Stimulated activated CD8-positive, alpha-beta memory T cell treated with anti-CD3 and anti-CD28 coated beads, Interleukin-4, amount 100 ng/mL, for 1 hour (primary cell): ENCODE data around the gene AGPAT2.

ENCODE experiments used
- DNase-seq, 2 donors: peaks; one replicate each; pipeline ENCODE4 v3.0.0-alpha.2; 2020; ENCODE audit warnings: low read depth in 2 of 2, low spot score in 1 of 2

AGPAT2 gene

DNA sequence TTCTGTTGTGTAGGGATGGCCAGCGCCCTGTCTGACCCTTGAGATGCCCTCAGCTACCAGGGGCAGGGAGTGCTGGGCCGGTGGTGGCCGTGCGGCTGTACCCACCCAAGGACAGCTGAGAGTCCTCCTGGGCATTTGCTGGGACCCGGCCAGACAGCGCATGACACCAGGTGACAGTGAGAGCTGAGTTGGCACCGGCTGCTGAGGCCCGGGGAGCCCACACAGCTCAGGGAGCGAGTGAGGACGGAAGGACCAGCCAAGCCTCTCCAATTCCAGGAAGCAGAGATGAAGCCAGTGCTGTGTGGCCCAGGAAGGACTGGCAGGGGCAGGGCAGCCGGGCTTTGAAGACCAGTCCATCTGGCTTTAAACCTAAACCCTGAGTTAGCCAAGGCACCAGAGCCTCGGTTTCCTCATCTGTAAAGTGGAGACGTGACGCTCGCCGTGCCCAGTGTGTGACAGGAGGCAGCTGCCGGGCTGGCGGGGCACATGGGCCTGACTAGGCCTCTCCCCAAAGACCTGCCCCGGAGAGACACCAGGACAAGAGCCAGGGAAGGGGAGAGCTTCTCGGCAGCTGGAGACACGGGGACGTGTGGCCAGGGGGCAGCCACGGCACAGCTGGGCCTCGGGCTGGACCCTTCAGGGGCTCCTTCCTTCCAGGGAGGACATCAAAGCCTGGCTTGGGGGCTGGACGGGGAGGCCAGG lies 3.0 kb upstream of the AGPAT2 start:
- no peak for DNase-seq

DNA sequence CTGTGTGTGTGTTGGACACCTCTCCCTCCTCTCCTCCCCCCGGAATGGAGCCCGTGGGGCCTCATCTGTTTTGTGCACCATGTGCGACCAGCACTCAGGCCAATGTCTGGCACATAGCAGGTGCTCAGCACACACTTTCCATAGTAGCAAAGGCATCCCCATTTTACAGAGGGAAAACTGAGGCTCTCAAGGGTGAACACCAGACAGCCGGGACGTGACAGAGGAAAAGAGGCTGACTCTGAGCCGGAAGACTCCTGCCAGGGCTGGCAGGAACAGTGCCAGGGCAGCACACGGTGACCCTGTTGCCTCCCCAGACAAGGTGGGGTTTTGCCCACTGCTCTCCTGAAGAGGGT lies 1.8 kb upstream of the AGPAT2 start:
- DNase-seq = no peak

DNA sequence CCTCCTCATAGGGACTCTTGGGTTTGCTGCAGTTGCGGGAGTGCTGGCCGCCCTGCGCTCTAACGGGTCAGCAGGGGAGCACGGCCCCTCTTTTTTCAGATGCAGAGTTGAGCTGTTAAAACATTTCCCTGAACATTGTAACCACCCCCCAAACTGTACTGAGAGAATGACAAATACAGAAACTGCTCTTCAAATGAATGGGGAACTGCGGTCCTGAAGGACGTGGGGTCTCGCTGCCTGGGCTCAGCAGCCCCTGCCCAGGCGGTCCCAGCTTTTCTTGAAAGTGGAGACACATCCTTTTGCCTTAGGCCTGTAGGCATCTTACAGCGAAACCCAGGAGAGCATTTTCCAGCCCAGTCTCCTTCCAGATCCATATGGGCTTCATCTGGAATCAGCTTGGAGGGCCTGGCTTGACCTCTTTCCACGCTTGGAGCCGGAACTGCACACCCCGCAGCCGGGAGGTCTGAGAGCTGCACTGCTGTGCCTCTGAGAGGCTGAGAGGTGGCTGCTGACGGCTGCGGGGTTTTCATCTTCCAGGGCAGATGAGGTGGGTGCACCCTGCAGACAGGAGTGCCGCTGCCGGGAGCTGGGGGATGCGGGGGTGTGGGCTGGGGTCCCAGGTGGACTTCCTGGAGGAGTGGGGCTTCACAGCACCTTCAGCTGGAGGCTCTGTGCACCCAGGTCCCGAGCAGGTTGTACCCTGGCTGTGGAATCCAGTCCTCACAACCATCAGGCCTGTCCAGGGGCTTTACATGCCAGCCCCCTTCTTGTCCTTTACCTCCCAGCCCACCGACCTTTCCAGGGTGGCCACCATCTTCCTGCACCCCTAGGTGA lies 1.2 kb upstream of the AGPAT2 start:
- no peak for DNase-seq

DNA sequence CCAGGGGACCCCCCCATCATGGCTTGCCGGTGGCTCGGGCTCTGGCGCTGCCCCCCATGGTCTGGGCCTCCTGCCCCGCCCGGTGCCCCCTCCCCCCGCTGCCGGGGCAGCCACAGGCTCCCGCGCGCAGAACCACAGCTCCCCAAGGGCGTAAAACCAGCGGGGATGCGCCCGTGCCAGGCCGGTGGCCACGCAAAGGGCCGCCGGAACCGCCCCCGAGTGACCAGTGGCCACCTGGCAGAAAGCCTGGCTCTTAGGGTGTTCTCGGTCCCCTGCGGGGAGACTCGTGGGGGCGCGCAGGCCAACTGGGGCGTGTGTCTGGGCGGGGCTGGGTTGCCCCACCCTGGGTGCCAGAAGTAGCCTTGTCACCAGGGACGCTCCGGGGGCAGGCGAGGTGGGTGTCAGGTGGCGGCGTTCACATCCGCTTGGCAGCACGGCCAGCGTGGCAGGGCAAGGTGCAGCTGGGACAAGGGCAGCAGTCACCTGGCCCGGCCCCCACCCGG lies 515 bp upstream of the AGPAT2 start:
- no peak for DNase-seq

DNA sequence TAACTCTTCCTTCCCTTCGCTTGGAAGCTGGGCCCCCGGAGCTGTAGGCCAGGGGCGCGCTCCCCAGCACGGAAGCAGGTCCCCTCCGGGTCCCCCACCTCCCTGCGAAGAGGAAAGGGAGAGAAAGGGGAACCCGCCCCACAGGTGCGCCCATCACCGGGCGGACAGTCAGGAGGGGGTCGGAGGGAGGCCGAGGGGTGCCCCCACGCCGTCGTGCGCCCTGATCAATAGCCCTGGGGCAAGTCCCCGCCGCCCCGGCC lies 793 bp downstream of the AGPAT2 start:
- DNase-seq = no peak

DNA sequence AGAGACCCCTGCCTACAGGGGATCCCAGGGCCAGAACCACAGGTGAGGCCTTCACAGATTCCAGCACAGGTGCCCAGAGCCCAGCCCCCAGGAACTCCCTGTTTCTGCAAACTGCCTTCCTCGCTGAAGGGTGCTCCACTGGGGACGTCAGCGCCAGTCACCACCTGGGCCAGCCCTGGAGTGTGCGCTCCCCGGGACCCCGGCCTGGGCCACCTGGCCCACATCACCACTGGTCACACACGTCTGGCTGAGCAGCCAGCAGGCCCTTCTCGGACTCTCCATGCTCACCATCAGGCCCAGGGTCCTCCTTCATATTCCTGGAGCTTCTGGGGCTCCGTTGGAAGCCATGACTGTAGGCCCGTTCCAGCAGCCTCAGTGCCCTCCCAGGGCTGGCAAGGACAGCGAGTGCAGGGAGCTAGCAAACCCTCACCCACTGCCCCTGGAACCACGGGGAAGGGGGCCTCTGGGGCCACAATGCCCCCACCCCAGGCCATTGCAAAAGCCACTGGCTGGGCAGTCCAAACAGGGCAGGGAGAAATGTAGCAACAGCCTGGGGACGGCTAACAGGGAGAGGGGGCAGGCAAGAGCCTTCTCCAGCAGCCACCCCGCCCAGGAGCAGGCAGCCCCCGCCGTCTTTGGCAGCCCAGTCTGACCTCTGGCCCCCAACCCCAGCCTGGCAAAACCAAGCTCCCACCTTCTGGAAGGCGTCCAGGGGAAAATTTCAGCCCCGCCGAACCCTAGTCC lies 1.3 kb downstream of the AGPAT2 start:
- DNase-seq = no peak

DNA sequence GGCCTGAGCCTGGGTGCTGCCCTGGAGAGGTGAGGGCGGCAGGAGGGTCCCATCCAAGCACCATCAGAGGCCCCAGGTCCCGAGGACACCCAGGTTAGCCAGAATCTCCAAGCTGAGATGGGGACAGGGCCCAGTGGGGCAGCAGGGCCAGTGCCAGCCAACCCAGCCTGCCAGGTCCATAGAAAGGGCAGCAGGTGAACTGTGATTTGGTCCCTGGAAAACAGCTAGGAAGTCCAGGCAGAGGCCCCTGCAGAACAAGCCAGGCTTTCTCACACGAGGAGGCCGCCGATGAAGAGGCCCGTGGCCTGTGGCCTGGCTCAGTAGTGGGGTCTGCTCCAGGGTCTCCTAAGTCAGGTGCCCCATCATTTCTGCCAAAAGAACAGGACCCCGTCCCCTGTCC lies 2.0 kb downstream of the AGPAT2 start:
- no peak for DNase-seq

DNA sequence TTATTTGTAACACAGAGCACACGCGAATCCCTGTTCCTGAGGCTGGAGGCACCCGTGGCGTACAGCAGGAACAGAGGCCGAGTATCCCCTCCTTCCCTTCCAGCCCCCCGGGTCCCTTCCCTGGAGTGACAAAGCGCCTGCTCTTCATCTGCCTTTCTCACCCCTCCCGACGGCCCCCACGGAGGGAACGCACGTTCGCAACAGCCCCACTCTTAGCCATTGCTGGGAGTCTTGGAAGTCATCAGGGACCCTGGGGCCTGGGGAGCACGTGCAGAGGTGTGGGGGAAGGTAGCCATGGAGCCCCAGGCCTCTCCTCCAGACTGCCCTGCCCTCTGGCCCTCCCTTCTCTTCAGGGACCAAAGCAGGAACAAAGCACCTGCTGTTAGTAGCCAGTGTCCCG lies 2.5 kb downstream of the AGPAT2 start:
- no peak for DNase-seq

DNA sequence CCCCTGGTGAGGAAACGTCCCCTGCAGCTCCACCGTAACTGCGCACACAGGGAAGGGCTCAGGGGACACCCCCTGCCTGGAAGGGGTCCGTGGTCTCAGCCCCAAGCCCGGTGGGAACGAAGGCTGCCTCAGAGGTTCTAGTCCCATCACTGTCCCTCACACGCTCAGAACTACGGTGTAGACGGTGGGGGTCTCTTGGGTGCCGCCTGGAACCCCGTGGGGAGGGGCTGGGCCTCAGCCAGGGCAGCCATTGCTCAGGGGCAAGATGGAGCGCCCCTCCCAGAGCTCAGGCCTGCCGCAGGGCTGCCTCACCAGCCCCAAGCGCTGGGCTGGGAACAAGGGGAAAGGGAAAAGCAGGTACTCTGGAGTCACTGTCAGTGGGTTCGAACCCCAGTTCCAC lies 2.9 kb downstream of the AGPAT2 start:
- DNase-seq = no peak

DNA sequence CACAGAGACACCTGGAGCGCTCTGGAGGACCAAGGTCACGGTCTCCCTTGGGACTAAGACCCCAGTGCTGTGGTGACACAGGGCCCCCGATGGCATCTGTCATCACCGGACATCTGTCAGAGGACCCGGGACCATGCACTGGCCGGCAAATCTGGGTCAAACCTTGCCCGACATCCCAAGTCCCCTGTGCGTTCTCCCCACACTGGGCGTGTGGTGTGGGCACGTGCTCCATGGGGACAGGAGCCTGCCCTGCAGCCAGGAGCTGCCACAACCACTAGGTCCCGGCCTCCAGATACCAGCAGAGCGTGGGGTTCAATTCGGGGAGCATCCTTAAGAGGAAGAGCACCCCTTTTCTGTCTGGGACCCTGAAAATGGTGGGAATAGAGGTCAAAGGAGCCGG lies 3.5 kb downstream of the AGPAT2 start:
- DNase-seq = no peak

DNA sequence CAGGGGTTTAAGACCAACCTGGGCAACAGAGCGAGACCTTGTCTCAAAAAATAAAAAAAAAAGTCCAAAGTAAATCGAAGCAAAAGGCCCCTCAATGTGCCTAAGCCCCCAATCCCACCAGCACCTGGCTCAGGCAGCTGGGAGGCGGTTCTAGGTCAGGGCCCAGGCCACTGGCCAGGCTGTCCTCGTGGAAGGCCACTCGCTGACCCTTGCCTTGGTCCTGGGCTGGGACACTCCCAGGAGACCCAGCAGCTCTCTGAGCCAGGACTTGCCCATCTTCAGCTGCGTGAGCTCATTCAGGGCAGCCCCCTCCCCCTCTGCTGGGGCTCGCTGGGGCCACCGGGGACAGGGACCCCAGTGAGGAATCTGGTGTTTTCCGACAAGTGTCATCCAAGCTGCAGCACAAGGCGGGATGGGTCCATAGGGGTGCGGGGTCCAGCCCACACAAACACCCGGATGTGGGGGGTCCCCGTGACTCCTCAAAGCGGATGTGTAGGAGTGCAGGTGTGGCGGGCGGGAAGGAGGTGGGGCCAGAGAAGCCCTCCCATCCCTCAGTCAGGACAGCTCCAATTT lies 4.0 kb downstream of the AGPAT2 start:
- no peak for DNase-seq

DNA sequence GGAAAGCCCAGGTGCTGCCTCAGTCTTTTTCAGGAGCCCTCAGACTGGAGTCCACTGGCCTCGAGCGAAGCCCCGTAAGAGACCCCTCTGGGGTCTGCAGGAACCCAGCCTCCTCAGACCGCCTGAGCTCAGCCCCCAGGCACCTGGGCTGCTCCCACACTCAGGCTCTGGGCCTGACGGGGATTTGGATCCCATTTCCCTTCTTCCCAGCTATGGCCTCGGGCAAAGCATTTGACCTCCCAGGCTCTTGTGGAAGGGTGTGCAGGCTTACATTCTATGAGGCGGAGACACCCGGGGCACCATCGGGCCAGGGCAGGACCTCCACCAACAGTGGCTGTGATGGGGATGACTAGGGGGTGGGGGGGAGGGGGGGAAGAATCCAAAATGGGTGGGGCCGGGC lies 4.5 kb downstream of the AGPAT2 start:
- DNase-seq = no peak

DNA sequence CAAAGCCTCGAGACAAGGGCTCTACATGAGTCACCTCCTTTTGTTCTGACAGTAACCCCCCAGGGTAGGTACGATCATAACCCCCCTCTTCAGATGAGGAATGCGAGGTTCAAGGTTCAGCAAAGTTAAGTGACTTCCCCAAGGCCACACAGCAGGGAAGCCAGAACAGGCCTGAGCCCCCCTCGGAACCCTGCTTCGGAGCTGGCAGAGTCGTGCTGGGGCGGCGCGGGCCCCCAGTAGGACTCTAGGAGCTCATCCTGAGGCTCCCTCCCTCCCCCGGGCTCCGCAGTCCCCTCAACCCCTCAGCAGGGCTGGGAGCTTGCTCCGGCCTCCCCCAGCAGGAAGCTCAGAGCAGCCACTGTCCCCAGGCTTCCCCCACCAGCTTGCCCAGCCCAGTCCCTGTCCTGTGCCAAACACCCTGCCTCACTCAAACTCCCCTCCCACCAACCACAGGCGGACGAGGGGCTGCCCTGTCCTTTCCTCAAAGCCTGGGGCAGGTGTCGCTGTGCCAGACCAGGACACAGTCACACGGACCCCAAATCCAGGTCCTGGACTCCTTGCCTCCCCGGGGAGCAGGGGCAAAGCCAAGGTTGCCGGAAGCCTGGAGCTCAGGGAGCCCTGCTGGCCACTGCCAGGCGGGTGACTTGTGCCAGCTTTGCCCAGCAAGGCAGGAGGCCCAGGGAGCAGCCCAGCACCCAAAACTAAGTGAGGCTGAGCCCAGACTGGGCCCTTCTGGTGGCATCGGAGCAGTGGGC lies 5.1 kb downstream of the AGPAT2 start:
- no peak for DNase-seq

DNA sequence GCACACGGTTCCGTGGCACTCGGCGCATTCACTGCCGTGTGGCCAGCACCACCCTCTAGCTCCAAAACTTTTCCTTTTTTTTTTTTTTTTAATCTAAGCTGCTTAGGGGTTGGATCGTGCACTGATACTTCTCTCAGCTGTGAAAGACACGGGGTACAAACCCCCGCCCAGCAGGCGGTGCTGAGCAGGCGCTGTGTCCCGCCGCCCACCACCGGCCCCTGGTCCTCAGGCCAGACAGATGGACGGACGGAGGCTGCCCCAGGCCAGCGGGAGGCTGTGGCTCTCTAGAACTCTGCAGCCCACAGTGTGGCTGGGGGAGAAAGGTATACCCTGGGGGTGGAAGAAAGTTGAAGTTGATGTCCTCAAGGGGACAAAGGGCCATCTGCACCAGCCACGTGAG lies 6.2 kb downstream of the AGPAT2 start:
- DNase-seq = no peak

DNA sequence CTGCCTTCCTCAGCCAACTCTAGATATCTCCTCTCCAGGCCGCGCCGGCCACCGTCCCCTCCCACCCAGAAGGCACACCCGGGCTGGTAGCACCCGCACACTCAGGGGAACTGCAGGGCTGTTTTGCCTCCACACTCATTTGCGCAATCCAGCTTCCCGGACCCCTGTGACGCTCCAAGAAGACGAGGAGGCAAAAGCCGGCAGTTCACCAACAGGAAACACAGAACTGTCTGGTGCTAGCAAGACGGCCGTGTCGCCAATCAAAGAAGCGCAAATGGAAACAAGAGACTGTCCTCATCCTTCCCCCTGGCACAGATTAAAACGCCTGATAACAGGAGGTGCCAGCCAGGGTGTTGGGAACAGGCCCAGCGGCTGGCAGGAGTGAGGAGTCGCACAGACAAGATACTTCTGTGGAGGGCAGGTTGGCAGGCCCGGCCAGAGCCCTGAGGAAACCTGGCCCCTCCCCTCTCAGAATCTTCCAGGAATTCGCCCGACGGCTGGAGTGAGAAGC lies 7.8 kb downstream of the AGPAT2 start:
- DNase-seq = no peak

DNA sequence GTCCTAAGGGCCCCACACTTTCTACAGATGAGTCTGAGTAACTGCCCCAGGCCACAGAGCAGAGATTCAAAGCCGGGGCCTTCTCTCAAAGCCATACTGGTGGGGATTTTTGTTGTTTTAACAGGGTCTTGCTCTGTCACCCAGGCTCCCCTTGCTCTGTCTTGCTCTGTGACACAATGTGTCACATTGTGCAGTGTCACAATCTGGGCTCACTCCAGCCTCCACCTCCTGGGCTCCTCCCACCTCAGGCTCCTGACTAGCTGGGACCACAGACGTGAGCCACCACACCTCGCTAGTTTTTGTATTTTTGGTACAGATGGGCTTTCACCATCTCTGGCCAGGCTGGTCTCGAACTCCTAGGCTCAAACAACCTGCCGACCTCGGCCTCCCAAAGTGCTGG lies 8.6 kb downstream of the AGPAT2 start:
- DNase-seq = no peak

DNA sequence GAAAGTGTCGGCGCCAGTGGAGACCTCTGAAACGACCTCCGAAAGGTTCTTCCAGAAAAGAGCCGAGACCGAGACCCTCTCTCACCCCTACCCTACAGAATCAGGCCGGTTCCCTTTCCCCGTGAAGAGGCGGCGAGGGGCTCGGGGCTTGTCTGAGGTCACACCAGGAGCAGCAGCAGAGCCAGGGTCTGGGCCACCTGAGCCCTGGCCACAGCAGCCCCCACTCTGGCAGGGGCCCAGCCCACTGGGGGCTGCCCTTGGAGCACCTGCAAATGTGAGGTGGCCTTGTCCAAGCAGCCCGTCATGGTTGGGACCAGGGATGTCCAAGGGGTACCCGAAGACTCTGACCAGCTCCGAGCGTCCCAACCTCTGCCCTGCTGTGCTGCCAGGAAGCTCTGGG lies 9.2 kb downstream of the AGPAT2 start:
- DNase-seq = no peak

DNA sequence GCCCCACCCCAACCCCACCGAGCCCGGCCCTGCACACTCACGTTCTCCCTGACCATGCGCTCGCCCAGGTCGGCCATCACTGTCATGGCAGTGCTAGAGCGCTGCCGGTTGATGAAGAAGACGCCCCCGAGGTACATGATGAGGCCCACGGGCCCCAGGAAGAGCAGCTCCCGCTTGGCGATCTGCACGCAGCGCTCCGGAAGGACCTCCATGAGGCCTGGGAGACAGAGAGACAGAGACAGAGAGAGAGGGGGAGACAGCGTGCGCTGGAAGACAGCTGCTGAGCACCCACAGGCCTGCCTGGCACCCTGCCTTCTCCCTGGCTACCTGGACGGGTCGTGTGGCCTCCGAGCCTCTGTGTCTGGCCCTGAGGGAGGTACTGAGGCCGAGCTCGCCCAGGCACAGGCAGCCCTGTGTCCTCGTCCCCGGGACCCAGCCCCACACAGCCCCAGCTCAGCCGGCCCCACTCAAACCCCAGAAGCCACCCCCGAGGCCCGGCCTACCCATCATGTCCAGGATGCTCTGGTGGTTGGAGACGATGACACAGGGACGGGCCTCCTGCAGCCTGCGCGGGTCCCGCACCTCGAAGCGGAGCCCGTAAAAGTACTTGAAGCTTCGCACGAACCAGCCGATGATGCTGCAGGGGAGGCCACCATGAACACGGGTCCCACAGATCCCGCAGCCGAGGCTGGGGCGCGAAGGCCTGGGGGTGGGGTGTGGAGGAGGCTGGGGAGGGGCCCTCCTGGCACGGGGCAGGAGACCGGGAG lies 10.2 kb downstream of the AGPAT2 start:
- DNase-seq = no peak

DNA sequence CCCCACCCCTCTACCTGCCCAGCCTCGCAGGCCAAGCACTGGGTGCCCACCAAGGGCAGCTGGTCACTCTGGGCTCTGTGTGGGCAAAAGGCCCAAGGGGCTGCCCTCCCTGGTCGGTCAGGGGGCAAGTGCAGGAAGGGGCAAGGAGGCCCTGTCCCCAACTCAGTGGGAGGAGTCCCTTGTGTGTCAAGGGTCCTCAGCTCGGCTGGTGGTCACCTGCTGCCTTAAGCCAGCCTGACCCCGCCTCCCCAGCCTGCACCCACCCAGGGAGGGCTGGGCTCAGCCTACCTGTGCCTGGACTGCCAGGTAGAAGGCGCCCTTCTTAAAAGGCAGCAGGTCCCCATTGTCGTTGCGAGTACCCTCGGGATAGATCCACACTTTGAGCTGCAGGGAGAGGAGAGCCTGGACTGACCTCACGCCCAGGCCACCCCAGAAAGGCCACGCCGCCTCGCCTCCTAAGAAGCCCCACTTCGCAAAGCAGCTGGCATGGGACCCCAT lies 10.9 kb downstream of the AGPAT2 start:
- no peak for DNase-seq
